K562 (cell line): Measurements from ENCODE around the gene FRRS1L. TPM values are rescaled to one million over a fixed set of nuclear protein-coding genes. Genes with fewer than 3 reads are reported as not detected.

Experiments used
- ATAC-seq: fragments of 200-7000 bp; cut with Tn5 transposase; 3 replicates; pipeline ENCODE4 v1.9.1; 2020; ENCODE audit warnings: moderate library complexity
- BruUV-seq: library from RNA; stranded (reverse); fragments of 400-500 nt; replicated peaks from 2 replicates; lab custom pipeline; 2021; lab: Mats Ljungman, UMichigan
- CTCF ChIA-PET: fragments of 300-600 bp; formaldehyde crosslinking; extraction: SDS; loops from one replicate; lab custom pipeline; 2021; ENCODE audit warnings: low intra/inter-chr PET ratio; lab: Yijun Ruan, JAX
- POLR2A ChIA-PET: fragments of 300-600, 350-650 bp; sonication (Branson Sonifier 250); formaldehyde crosslinking; extraction: SDS; loops from one replicate; lab custom pipeline; 2021; ENCODE audit warnings: antibody characterized with exemption, inconsistent platforms; lab: Yijun Ruan, JAX
- DNase-seq, 4 experiments: peaks; one replicate each; pipeline versions ENCODE4 v3.0.0 to v3.0.0-alpha.2; 2011 to 2018; ENCODE audit warnings: low spot score in 3 of 4, mixed read lengths in 3 of 4; ENCODE audit errors: extremely low read depth in 1 of 4
- FAIRE-seq: peaks from 2 replicates; lab custom pipeline; 2011; peaks lifted over from hg19 to GRCh38; lab: Jason Lieb, UNC
- H2AFZ ChIP-seq: 2 replicates; pipeline ENCODE4 v1.6.0; 2011; ENCODE audit warnings: low read depth, low read length, control low read depth, inconsistent platforms
- H3K27ac ChIP-seq: fragments of 200-600 bp; 3 replicates; pipeline ENCODE4 v1.8.0; 2011; ENCODE audit warnings: low read depth, mild to moderate bottlenecking, control low read depth, inconsistent platforms, low read length, moderate library complexity, mixed read lengths; ENCODE audit errors: extremely low read depth
- H3K27me3 ChIP-seq, 2 experiments: fragments of 300-600 bp in 1 of 2; 2 replicates in 1 of 2; 3 replicates in 1 of 2; pipeline versions ENCODE4 v1.6.0 to v1.8.0; 2011; ENCODE audit warnings: inconsistent platforms in 2 of 2, low read length in 2 of 2, mild to moderate bottlenecking in 1 of 2, mixed read lengths in 1 of 2, moderate library complexity in 1 of 2; ENCODE audit not compliant: control insufficient read depth in 2 of 2, insufficient read depth in 2 of 2
- H3K36me3 ChIP-seq: fragments of 300-600 bp; 3 replicates; pipeline ENCODE4 v1.8.0; 2011; ENCODE audit warnings: mild to moderate bottlenecking, low read length, inconsistent platforms; ENCODE audit not compliant: control insufficient read depth, insufficient read depth
- H3K4me1 ChIP-seq, 2 experiments: fragments of 200-600 bp in 1 of 2; replicated peaks in 1 of 2; 2 replicates in 1 of 2; 3 replicates in 1 of 2; pipeline versions ENCODE4 v1.5.1 to v1.8.0; 2011; ENCODE audit warnings: inconsistent platforms in 2 of 2, low read length in 2 of 2, mild to moderate bottlenecking in 1 of 2, mixed read lengths in 1 of 2, moderate library complexity in 1 of 2; ENCODE audit not compliant: control insufficient read depth in 2 of 2, insufficient read depth in 2 of 2
- H3K4me2 ChIP-seq: 2 replicates; pipeline ENCODE4 v1.6.1; 2011; ENCODE audit warnings: low read length, control low read depth, inconsistent platforms, mixed read lengths; ENCODE audit not compliant: insufficient read depth
- H3K4me3 ChIP-seq: fragments of 200-600 bp; sonication (generic), shearing (Covaris generic); 2 replicates; pipeline ENCODE4 v1.5.1; 2016; ENCODE audit warnings: control low read depth, inconsistent platforms
- H3K79me2 ChIP-seq: fragments of 200-600 bp; 3 replicates; pipeline ENCODE4 v1.8.0; 2011; ENCODE audit warnings: low read length, inconsistent platforms; ENCODE audit not compliant: control insufficient read depth, insufficient read depth
- H3K9ac ChIP-seq, 2 experiments: 2 replicates each; pipeline versions ENCODE4 v1.6.0 to v1.6.1; 2011; ENCODE audit warnings: low read depth in 2 of 2, low read length in 2 of 2, control low read depth in 1 of 2, inconsistent platforms in 1 of 2, mild to moderate bottlenecking in 1 of 2, mixed read lengths in 1 of 2; ENCODE audit not compliant: insufficient read depth in 1 of 2
- H3K9me1 ChIP-seq: one replicate; pipeline ENCODE4 v1.6.0; 2011; ENCODE audit warnings: inconsistent platforms, mild to moderate bottlenecking, low read length, moderate library complexity; ENCODE audit not compliant: control insufficient read depth, insufficient read depth
- H3K9me3 ChIP-seq: replicated peaks from 2 replicates; pipeline ENCODE4 v1.5.1; 2011; ENCODE audit warnings: low read depth, low read length, inconsistent platforms; ENCODE audit not compliant: control insufficient read depth, insufficient read depth
- H4K20me1 ChIP-seq: replicated peaks from 2 replicates; pipeline ENCODE4 v1.6.1; 2011; ENCODE audit warnings: low read length, inconsistent platforms, mixed read lengths; ENCODE audit not compliant: control insufficient read depth, insufficient read depth
- FOSL1 ChIP-seq: fragments of 200-800 bp; sonication (Bioruptor generic); conservative IDR thresholded peaks from 2 replicates; pipeline ENCODE4 v1.6.1; 2016; ENCODE audit warnings: missing genetic modification characterization, missing compliant biosample characterization
- HMGN3 ChIP-seq: IDR thresholded peaks from 2 replicates; pipeline ENCODE4 v1.6.1; 2011; ENCODE audit warnings: borderline replicate concordance, low read depth, mild to moderate bottlenecking, mixed read lengths, low read length; ENCODE audit not compliant: insufficient read length; ENCODE audit errors: extremely low read depth
- HNRNPH1 ChIP-seq: fragments of 200-400 bp; formaldehyde crosslinking; optimal IDR thresholded peaks from 2 replicates; pipeline ENCODE3; 2017; ENCODE audit warnings: low read depth, mild to moderate bottlenecking, low read length, moderate library complexity
- KLF10 ChIP-seq: fragments of 250-450 bp; sonication (Bioruptor Pico); IDR thresholded peaks from 2 replicates; pipeline ENCODE4 v1.6.1; 2021; ENCODE audit warnings: matching md5 sums
- KLF13 ChIP-seq: fragments of 450-650 bp; IDR thresholded peaks from 2 replicates; pipeline ENCODE4 v1.6.1; 2016; ENCODE audit warnings: missing genetic modification characterization, low read depth, mild to moderate bottlenecking, missing compliant biosample characterization, moderate library complexity, borderline replicate concordance
- NFE2 ChIP-seq: IDR thresholded peaks from 2 replicates; pipeline ENCODE4 v1.6.1; 2014; ENCODE audit warnings: antibody characterized with exemption, low read depth
- SREBF1 ChIP-seq: fragments of 150-350 bp; IDR thresholded peaks from 2 replicates; pipeline ENCODE4 v1.6.1; 2014; ENCODE audit warnings: antibody characterized with exemption, low read depth, low read length, borderline replicate concordance
- TCF3 ChIP-seq: sonication (generic); formaldehyde crosslinking; IDR thresholded peaks from 2 replicates; pipeline ENCODE4 v1.4.0; 2020; ENCODE audit warnings: mild to moderate bottlenecking, missing genetic modification reagents
- ZNF140 ChIP-seq: fragments of 250-450 bp; sonication (Bioruptor Pico); IDR thresholded peaks from 2 replicates; pipeline ENCODE4 v1.8.0; 2021; ENCODE audit warnings: moderate library complexity, mild to moderate bottlenecking, inconsistent platforms
- WGBS: fragments of 100-300 bp; shearing (Covaris generic); methylation state at CpG from one replicate; pipeline ENCODE4 v1.1.6; 2016; ENCODE audit warnings: low coverage, mixed read lengths; ENCODE audit not compliant: insufficient coverage; ENCODE audit errors: missing lambda C conversion rate; 5-methylcytosine and 5-hydroxymethylcytosine counted together
- in situ Hi-C: fragments of 300-500 bp; cut with MboI; formaldehyde crosslinking; loops from 4 replicates; pipeline ENCODE4 v1.15.0; 2018; ENCODE audit warnings: inconsistent platforms, mixed read lengths
- intact Hi-C: fragments of 100-400 bp; cut with micrococcal nuclease; formaldehyde crosslinking; loops from 2 replicates; pipeline ENCODE4 v1.14.2; 2022
- polyA plus RNA-seq, 8 experiments: library from polyadenylated mRNA; depleted of rRNA in 4 of 8; stranded (reverse) in 5 of 8; unstranded in 3 of 8; fragments of >200 nt; fragmentation: Nextera tagmentation in 2 of 8; fragmentation: Illumina TruSeq in 1 of 8; extraction: Ambion mirVana in 2 of 8; extraction: Trizol in 1 of 8; gene quantifications; 2 replicates each; pipeline versions ENCODE4 v1.2.1 to v1.2.3, GENCODE V29; 2011 to 2014; ENCODE audit warnings: inconsistent platforms in 1 of 8, missing spikeins in 1 of 8
- total RNA-seq, 7 experiments: library from RNA; depleted of rRNA in 6 of 7; stranded (reverse); fragments of >200 nt in 6 of 7; fragmentation: Illumina TruSeq in 2 of 7; extraction: Trizol in 2 of 7; gene quantifications; 2 replicates each; pipeline versions ENCODE4 v1.2.1 to v1.2.3, GENCODE V29; 2011 to 2021; ENCODE audit warnings: low replicate concordance in 1 of 7
- TF ChIP-seq, protein P1 (sequence below): fragments of 450-650 bp; IDR thresholded peaks from 2 replicates; pipeline ENCODE4 v1.6.1; 2016; ENCODE audit warnings: antibody characterized with exemption
- TF ChIP-seq, protein P2 (sequence below): sonication (generic); IDR thresholded peaks from 2 replicates; pipeline ENCODE4 v1.6.1; 2016
- TF ChIP-seq, protein P3 (sequence below): sonication (generic); formaldehyde crosslinking; IDR thresholded peaks from 2 replicates; pipeline ENCODE4 v1.8.0; 2022; ENCODE audit warnings: mild to moderate bottlenecking, missing genetic modification reagents, borderline replicate concordance

The FRRS1L gene
- total and polyA plus RNA-seq, 9 of the 15 experiments (the other 6 are each of a cell fraction or from before 2014, with no cell fraction given): under 0.01 to 0.04 (median 0.03) TPM; not detected in 5

DNA sequence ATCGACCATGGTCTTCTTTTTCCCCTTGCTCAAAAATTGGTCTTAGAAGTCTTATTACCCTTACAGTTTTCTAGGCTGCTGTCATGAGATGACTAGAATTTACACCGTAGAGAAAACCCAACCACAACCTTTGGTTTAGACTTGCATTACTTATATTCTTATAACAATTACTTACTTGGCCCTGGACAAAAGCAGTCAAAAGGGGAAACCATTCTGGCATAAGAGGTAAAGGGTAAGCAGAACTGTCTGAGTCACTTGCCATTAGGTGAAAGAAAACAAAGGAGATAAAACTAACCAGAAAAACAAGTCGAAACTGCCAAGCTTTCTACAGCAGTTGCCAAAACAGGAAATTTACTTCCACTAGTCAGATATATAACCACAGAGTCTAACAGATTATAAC, 65.2 kb downstream of the FRRS1L start (continued):
- TF ChIP-seq KLF13 (tag): no peak
- TF ChIP-seq, protein P1, sequence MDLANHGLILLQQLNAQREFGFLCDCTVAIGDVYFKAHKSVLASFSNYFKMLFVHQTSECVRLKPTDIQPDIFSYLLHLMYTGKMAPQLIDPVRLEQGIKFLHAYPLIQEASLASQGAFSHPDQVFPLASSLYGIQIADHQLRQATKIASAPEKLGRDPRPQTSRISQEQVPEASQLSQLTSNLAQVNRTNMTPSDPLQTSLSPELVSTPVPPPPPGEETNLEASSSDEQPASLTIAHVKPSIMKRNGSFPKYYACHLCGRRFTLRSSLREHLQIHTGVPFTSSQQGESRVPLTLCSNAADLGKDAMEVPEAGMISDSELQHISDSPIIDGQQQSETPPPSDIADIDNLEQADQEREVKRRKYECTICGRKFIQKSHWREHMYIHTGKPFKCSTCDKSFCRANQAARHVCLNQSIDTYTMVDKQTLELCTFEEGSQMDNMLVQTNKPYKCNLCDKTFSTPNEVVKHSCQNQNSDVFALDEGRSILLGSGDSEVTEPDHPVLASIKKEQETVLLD: no peak
- peak; percentile 47 for TF ChIP-seq FOSL1 (tag)
- no peak for TF ChIP-seq HNRNPH1
- TF ChIP-seq, protein P2, sequence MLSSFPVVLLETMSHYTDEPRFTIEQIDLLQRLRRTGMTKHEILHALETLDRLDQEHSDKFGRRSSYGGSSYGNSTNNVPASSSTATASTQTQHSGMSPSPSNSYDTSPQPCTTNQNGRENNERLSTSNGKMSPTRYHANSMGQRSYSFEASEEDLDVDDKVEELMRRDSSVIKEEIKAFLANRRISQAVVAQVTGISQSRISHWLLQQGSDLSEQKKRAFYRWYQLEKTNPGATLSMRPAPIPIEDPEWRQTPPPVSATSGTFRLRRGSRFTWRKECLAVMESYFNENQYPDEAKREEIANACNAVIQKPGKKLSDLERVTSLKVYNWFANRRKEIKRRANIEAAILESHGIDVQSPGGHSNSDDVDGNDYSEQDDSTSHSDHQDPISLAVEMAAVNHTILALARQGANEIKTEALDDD: peak; percentile 96
- 0 out of 2 replicates have a peak, but pooled peaks have one; percentile 17 for TF ChIP-seq NFE2

DNA sequence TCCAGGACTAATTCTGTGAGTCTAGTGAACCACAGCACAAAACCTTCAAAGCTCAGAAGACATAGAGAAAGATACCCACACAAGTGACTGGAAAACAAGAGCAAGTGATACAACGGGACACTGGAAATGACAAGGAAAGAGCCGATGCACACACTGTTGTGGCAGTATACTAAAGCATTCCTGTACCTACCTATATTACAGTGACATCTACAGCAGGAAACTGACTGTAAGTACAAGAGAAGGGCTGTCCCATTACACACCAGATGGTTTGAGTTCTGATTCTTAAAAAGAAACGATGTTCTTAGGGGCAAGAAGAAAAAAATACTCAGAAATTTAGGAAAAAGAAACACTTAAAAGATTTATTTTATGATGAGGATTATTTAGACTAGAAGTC, 65.8 kb downstream of the FRRS1L start:
- in situ Hi-C loops: no loop called here
- H3K9me1 ChIP-seq: no peaks in the 10 kb centered on the region
- CTCF ChIA-PET: no interaction called here
- no peak overlapping the region for H2AFZ ChIP-seq
- no peaks in the 10 kb centered on the region for H3K27me3 ChIP-seq
- POLR2A ChIA-PET: interaction anchor here (1.0 to 1.8 kb wide), 6 partner anchors 9 to 57 kb away, joined by 3 to 11 read pairs (median 4); no protein-coding TSS in a partner anchor
- H4K20me1 ChIP-seq: no peaks in the 10 kb centered on the region
- DNase-seq (no peak), ATAC-seq (no peak), FAIRE-seq (no peak)
- no peak overlapping the region for H3K4me3 ChIP-seq
- H3K4me2 ChIP-seq: no peak overlapping the region
- BruUV-seq: no TSS peak
- H3K36me3 ChIP-seq: peaks cover 80% of the 10 kb centered on the region
- intact Hi-C loops: no loop called here
- H3K4me1 ChIP-seq: peaks cover 0 to 31% of the 10 kb centered on the region in 2 experiments; a peak in 4 of 5 replicates
- H3K9ac ChIP-seq: no peak overlapping the region
- peaks cover 97% of the 10 kb centered on the region for H3K79me2 ChIP-seq
- WGBS: 78% methylated on average over 3 of the region's 3 CpGs
- H3K27ac ChIP-seq: no peak overlapping the region
- no peaks in the 10 kb centered on the region; the same call in 1 of the 2 replicates for H3K9me3 ChIP-seq
- TF ChIP-seq ZNF140 (CRISPR knock-in tag) (no peak), KLF10 (CRISPR knock-in tag) (no peak), TCF3 (no peak), HMGN3 (no peak), SREBF1 (no peak)
- TF ChIP-seq, protein P3, sequence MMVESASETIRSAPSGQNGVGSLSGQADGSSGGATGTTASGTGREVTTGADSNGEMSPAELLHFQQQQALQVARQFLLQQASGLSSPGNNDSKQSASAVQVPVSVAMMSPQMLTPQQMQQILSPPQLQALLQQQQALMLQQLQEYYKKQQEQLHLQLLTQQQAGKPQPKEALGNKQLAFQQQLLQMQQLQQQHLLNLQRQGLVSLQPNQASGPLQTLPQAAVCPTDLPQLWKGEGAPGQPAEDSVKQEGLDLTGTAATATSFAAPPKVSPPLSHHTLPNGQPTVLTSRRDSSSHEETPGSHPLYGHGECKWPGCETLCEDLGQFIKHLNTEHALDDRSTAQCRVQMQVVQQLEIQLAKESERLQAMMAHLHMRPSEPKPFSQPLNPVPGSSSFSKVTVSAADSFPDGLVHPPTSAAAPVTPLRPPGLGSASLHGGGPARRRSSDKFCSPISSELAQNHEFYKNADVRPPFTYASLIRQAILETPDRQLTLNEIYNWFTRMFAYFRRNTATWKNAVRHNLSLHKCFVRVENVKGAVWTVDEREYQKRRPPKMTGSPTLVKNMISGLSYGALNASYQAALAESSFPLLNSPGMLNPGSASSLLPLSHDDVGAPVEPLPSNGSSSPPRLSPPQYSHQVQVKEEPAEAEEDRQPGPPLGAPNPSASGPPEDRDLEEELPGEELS (CRISPR knock-in tag): no peak
